ENCODE measurements around the gene ATP6V1C2.

- TF ChIP-seq CTCF (IDR thresholded peaks at IDR 0.05 in 2 of 3, conservative IDR thresholded peaks at IDR 0.05 in 1 of 3; ENCODE audit: borderline replicate concordance in 1 of 3, insufficient read depth in 1 of 3, low read depth in 2 of 3, low read length in 2 of 3) (no peak), EZH2 (IDR thresholded peaks at IDR 0.05) (no peak), REST (IDR thresholded peaks at IDR 0.05; ENCODE audit: low read depth) (no peak), SP1 (IDR thresholded peaks at IDR 0.05; ENCODE audit: low read depth) (no peak), POLR2AphosphoS5 (IDR thresholded peaks at IDR 0.05; ENCODE audit: low read depth, low read length) (no peak), POLR2A (IDR thresholded peaks at IDR 0.05; ENCODE audit: borderline replicate concordance, extremely low read depth, insufficient read depth, insufficient read length) (no peak), ELF1 (IDR thresholded peaks at IDR 0.05; ENCODE audit: borderline replicate concordance, low read depth) (no peak), ZNF274 (IDR thresholded peaks at IDR 0.05; ENCODE audit: low read depth, low read length) (no peak), YY1 (IDR thresholded peaks at IDR 0.05; ENCODE audit: extremely low read depth, insufficient replicate concordance, low read depth, low read length) (no peak)
Measured at GRCh38 chr2:10755621-10756020, 34.2 kb downstream of the ATP6V1C2 start.

Measured in HCT116 (cell line).